ENCODE results near the gene AMER1. TPM values are rescaled to one million over a fixed set of nuclear protein-coding genes. Genes with fewer than 3 reads are reported as not detected.

AMER1 gene
- total and polyA plus RNA-seq, 11 donors, result 1.7 to 5.6 (median 4.3) TPM

GRCh38 chrX:64187762-64188150 lies 17.8 kb downstream of the AMER1 start:
- ATAC-seq (no peak), DNase-seq (no peak)
- Histone ChIP-seq H3K36me3 (peaks cover 0 to 14% (median 3%) of the 10 kb centered on the region in 9 donors), H3K27ac (peak overlapping the region in 1 of 12 donors; percentile 60), H3K9me3 (no peaks in the 10 kb centered on the region), H3K4me1 (peaks cover 0 to 33% (median 6%) of the 10 kb centered on the region in 12 donors), H3K4me3 (no peak overlapping the region), H3K27me3 (no peaks in the 10 kb centered on the region)
- no peak for TF ChIP-seq POLR2A (IDR thresholded peaks at IDR 0.05)
- no peak for TF ChIP-seq CTCF (IDR thresholded peaks at IDR 0.05)
- intact Hi-C loops (cut with DNase I), result no loop called here

- Histone ChIP-seq H3K9me3 (no peaks in the 10 kb centered on the region), H3K27me3 (no peaks in the 10 kb centered on the region), H3K27ac (peak overlapping the region in 5 of 12 donors; percentile 1 to 63 (median 54)), H3K4me1 (peaks cover 0 to 34% (median 6%) of the 10 kb centered on the region in 12 donors), H3K36me3 (peaks cover 0 to 12% (median 0%) of the 10 kb centered on the region in 9 donors), H3K4me3 (no peak overlapping the region)
- ATAC-seq, result peak; percentile 93 to 98 (median 94)
- TF ChIP-seq CTCF (IDR thresholded peaks at IDR 0.05) (no peak), POLR2A (IDR thresholded peaks at IDR 0.05) (no peak)
- 30 to 73% (median 46%) methylated on average over 1 of the region's 1 CpG for WGBS, 4 donors
- intact Hi-C loops (cut with DNase I), result no loop called here
- peak in 4 of 5 donors; percentile 34 to 72 (median 60) for DNase-seq
Observed at GRCh38 chrX:64186974-64187761, 18.3 kb downstream of the AMER1 start.

GRCh38 chrX:64184396-64184795 lies 21.1 kb downstream of the AMER1 start:
- intact Hi-C loops (cut with DNase I), result no loop called here
- Histone ChIP-seq H3K36me3 (no peaks in the 10 kb centered on the region), H3K4me1 (peaks cover 0 to 34% (median 6%) of the 10 kb centered on the region in 12 donors), H3K27ac (no peak overlapping the region), H3K27me3 (no peaks in the 10 kb centered on the region), H3K9me3 (no peaks in the 10 kb centered on the region), H3K4me3 (no peak overlapping the region)
- TF ChIP-seq POLR2A (IDR thresholded peaks at IDR 0.05) (no peak), CTCF (IDR thresholded peaks at IDR 0.05) (no peak)
- 56 to 77% (median 63%) methylated on average over 2 of the region's 2 CpGs for WGBS, 4 donors
- ATAC-seq (no peak), DNase-seq (no peak)

- DNase-seq (no peak), ATAC-seq (no peak)
- Histone ChIP-seq H3K4me3 (no peak overlapping the region), H3K9me3 (no peaks in the 10 kb centered on the region), H3K4me1 (peaks cover 0 to 25% (median under 1%) of the 10 kb centered on the region in 12 donors), H3K27ac (no peak overlapping the region), H3K27me3 (no peaks in the 10 kb centered on the region), H3K36me3 (no peaks in the 10 kb centered on the region)
- 78 to 86% (median 83%) methylated on average over 2 of the region's 2 CpGs for WGBS, 4 donors
- TF ChIP-seq POLR2A (IDR thresholded peaks at IDR 0.05) (no peak), CTCF (IDR thresholded peaks at IDR 0.05) (no peak)
- intact Hi-C loops (cut with DNase I), result no loop called here
Observed at GRCh38 chrX:64182208-64182607, 23.3 kb downstream of the AMER1 start.
